GM21717 (cell line): Measurements from ENCODE around the gene VSTM2B.

ENCODE experiments used
- ATAC-seq: cut with Tn5 transposase; IDR thresholded peaks from one replicate; pipeline ENCODE4 v1.9.1; 2021; ENCODE audit warnings: mild to moderate bottlenecking, moderate library complexity; ENCODE audit not compliant: unreplicated experiment

The VSTM2B gene

DNA sequence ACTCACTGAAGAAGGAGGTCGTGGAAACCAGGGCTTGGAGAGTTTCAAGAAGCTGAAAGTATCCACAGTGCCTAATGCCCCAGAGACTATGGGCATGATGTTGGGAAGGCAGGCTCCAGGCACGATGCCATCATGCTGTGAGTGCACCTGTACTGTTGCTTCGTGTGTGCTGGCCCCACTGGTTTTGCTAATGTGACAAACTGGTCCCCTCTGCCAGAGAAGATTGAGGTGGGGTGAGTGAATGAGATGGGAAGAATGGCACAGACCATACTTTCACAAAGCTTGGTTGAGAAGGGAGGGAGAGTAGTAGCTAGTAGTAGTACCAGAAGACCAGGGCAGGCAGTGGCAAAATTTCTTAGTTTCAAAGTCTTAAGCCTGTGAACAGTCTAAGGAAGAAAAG lies 61.3 kb downstream of the VSTM2B start:
- ATAC-seq: peak; percentile 19

DNA sequence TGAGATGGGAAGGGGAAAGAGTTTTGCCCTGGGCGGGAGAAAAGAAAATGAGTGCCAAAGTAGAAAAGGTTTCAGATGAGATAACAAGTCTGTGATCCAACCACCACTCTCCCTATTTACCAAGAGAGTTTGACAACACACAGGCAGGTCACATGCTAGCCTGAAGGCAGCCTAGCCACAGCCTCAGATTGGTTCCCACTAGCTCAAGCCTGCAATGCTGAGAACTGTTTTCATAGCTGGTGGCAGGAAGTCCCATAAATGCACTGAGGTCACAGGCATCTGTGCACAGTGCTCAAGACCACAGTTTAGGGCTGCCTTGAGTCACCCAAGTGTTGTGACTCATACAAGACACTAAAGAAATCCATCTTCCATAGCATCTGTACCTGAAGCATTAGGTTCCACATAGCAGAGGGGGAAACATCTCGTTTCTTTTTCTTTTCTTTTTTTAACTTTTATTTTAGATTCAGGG lies 61.8 kb downstream of the VSTM2B start:
- ATAC-seq: peak; percentile 72

DNA sequence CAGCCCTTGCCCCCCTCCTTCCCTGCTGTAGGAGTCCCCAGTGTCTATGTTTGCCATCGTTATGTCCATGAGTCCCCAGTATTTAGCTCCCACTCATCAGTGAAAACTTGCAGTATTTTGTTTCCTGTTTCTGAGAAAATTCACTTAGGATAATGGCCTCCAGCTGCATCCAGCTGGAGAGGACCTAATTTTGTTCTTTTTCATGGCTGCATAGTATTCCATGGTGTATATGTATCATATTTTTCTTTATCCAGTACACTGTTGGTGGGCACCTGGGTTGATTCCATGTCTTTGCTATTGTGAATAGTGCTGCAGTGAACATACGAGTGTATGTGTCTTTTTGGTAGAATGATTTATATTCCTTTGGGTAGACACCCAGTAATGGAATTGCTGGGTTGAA lies 62.3 kb downstream of the VSTM2B start:
- ATAC-seq: no peak

DNA sequence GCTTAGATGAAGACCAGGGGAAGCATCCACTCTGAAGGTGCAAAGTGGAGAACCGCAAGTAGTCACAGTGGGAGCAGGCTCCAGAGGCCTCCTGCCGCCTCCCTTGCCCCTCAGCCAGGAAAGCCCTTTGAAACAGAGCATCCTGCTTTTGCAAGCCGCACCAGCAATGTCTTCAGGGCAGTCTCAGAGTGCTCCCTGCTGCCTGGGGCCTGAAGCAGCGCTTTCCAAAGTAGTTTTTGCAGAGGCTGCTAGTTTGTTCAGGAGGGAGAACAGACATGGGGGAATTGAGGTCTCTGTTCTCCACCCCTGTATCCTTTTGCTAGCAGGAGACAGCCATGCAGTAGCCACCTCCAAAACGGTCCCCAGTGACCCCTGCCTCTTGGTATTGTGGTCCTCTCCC lies 64.5 kb downstream of the VSTM2B start:
- ATAC-seq: no peak

DNA sequence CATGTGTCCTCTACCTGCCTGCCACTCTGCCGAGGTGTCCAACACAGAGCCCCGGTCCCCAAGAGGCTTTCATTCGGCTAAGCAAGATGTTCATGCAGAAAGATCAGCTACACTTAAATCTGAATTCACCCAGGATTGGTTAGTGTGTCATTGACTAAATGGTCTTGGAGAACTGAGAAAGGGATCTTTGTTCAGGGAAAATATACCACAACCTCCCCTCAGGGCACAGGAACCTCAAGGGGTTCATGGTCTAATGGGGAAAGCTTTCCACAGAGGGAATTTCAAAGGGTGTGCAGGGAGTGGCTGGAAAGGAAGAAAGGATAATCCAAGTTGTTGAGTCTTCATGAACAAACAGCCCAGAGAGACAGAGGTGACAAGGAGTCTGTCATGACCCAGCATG lies 65.9 kb downstream of the VSTM2B start:
- no peak for ATAC-seq

DNA sequence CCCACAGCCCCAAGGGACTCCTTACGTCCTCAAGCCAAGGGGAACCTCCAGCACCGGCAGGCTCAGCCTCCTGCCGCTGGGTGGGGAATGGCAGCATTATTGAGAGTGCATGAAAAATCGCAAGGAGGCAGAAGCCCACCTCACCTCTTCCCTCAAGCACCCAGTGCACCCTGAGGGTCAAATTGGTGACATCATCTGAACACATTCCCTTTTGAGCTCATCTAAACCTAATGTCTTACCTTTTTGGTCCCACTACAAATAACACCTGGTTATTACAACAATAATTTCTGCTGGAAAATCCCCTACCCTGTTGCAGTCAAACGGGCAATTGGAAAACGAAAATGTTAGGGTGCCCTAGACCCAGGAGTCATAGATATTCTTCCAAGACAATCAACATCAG lies 68.1 kb downstream of the VSTM2B start:
- ATAC-seq: no peak

DNA sequence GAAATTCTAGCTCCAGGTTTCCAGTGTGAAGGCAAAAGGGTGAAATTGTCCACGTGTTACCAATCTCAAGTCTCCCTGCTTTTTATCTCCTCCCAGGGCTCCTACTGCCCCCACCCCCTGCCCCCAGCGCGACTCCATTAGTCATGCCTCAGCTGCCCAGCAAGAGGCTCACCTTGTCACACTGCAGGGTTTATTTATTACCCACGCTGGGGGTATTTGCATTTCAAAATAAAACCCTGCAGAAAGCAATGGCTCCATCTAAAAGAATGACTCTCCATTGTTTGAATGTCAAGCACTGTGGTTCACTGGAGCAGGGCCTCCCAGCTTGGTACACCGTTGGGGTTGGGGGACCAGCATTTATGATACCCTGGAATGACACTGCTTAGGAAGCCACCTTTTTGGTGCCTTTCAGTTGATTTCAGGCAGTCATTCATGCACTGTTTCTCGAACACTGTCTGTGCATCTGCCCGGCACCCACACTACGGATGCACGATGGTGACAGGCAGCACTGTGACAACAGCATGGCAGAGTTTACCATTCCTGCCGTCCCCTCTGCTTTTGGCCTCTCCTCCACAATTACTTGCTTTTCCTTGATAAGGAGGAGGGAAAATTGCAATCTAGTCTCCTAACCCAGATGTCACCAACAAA lies 70.4 kb downstream of the VSTM2B start:
- no peak for ATAC-seq

DNA sequence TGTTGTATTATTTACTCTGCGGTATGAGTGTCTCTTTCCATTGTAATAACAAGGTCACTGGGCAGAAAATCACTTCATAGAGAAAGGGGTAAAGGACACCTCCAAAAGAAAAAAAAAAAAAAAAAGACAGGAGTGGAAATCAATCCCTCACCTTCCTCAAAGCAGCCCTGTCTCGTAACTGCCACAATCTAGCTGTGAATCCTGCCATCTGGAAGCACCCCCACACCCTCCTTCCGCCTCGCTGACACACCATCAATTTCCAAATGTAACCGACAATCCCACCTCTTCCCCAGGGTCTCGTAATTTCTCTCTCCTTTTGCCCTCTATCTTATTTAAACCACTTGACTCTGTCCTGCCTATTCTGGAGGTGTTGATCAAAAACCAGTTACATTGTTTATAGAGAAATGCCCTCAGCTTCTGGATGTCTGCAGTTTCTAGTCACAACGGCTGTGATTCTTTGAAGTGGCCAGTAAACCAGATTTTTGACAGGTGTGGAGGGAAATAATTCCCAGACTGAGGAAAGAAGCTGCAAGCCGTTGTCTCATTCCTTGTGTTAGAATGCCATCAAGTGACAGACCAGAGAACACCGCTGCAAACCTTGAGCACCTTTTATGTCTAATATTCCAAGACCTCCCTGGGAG lies 71.2 kb downstream of the VSTM2B start:
- no peak for ATAC-seq

DNA sequence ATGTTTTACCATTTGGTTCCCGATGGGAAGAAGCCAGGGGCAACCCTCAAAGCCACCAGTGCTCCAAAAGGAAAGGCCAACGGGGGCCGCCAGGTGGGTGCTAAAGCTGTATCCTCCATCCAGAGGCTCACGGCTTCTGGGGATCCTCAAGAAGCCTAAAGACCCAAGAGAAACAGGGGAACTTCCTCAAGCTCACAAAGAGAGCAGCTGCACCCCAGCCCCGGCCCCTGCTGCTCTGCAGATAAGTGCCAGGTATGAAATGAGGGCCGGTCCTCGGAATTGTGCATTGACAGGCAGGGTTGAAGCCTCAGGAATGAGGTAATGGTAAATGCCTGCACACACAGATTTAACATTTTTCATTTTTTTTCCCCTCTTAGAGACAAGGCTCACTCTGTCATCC lies 72.2 kb downstream of the VSTM2B start:
- no peak for ATAC-seq

DNA sequence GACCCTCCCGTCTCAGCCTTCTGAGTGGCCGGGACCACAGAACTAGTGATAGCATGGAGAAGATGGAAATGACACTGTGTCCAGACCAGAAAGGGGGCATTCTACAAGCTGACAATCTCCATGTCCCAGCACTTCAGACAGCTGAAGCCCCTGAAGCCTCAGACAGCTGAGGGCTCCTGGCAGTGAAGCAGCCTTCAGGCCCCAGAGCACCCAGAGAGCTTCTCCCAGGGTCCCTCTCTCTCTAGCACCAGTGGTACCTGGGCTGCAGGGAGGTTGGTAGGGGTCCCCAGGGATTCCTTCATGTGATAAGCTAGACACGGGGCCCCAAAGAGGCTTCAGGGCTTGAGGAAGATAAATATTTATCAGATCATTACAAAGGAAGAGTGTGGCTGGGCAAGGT lies 72.7 kb downstream of the VSTM2B start:
- no peak for ATAC-seq

DNA sequence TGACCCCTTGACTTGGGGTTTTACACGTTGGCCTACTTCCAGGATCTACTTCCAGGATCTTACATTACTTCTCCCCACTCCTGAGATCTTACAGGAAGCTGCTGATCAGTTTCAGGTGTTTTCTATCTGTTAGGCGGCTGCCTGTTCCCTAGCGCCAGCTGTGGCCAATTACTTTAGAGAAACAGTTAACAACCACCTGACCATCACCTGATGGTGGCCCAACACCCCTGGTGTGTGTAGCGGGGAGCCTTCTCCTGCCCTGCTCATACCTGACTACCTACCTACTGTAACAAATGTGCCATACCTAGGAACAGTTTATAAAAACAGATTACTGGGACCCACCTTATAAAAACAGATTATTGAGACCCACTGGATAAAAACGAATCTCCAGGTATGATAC lies 77.5 kb downstream of the VSTM2B start:
- no peak for ATAC-seq

DNA sequence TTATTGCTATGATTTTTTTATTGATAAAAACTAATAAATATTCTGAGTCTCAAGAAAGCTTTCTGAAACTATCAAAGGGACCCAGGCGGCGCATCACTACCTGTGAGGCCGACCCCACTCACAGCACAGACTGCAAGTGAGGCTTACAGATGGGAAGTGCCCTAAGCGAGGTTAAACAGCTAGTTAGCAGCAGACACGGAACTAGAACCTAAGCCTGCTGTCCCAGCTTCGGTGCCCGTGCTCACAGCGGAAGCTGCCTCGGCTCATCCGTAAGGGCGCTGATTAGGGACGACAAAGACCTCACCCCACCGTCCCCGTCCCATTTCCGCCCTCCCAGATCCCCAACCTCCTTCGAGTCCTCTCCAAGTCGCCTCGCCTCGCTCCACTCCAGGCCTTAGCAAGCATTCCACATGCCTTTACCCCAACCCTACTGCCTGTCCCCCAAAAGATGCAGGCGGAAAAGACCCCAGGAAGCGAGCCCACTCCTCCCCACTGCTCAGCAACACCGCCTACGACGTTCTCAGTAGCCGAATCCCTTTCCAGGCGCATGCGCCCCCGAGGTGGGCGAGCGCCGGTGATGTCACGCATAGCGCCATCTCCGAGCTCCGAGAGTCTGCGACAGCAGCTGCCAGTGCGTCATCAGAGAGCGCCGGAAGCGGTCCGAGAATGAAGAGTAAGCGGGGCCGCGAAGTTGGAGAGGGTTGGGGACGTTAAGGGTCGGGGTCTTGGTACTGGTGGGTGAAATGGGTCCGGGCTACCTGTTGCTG lies 80.0 kb downstream of the VSTM2B start, which contains the start of gene POP4:
Gene POP4 (plus strand): TSS at position 631 of the 767 bp plus-strand sequence. CDS start 36 bp downstream, at position 667.
- ATAC-seq: peak; percentile 78

DNA sequence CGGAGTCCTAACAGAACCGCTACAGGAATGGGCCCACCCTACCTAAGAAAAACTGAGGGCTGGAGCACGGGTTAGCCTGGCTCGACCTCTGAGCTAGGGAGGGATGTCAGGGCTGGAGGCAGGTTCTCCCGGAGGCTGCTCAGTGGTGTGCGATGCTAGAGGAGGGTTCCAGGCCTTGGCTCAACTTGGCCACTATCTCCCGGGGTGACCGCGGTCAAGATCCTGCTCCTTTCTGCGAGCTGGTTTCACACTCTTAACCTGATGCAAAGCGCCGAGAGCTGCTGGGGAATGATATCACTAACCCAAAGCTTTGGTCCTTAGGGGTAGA lies 80.6 kb downstream of the VSTM2B start:
- peak; percentile 13 for ATAC-seq

DNA sequence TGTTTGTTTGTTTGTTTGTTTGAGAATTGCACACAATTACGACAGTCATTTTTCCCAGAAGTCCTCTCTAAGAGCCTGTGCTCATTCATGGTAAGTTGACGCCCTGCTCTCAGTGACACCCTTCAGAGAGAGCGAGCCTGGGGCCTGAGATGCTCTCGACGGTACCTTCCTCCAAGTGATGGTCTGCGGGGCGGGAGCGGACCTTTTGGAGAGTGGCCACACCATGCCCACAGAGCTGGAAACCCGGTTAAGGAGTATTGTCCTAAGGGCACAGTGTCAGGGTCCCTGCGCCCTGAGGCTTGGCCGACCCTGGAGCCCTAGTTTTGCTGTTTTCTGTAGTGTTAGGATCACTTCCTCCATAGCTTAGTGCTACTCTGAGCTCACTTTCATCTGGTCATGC lies 83.8 kb downstream of the VSTM2B start:
- ATAC-seq: no peak

DNA sequence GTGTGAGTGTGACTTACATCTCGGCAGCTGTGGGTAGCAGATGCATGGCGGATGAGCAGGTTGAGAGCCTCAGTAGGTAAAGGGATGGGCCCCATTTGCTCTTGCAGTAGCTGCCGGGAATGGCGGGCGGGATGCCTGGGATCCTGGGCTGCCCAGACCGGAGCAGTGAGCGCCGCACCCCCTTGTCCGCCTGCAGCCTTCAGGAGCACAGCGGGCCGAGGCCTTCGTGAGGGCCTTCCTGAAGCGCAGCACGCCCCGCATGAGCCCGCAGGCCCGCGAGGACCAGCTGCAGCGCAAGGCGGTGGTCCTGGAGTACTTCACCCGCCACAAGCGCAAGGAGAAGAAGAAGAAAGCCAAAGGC lies 84.4 kb downstream of the VSTM2B start:
- ATAC-seq: no peak

DNA sequence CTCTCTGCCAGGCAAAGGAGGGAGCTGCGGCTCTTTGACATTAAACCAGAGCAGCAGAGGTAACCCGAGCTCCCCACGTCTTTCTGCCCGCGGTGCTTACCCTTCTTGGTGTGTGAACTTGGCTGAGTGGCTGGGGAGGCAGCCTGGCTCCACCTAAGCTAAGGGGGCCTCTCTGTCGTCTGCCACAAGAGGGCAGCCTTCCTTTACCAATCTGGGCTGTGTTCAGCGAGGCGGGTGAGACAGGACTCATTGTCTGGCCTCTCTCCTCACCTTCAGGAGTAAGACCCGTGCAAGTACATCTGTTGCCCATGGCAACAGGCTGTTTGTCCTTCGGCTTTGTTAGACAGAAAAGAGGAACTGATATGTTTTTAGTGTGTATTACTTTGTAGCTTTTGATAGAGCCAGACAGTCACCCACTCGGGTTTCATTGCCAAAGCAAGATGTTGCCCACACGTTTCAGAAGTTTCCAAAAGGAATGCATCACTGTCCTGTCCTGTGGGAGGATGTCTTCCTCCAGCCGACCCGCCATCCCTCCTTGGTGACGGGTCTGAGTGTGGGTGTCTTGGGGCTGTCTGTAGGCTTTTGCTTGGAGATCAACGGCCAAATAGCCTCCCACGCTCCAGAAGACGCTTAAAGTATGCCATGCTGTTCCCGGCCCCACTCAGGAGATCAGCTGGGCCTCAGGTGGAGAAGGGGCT lies 84.9 kb downstream of the VSTM2B start:
- peak; percentile 53 for ATAC-seq

DNA sequence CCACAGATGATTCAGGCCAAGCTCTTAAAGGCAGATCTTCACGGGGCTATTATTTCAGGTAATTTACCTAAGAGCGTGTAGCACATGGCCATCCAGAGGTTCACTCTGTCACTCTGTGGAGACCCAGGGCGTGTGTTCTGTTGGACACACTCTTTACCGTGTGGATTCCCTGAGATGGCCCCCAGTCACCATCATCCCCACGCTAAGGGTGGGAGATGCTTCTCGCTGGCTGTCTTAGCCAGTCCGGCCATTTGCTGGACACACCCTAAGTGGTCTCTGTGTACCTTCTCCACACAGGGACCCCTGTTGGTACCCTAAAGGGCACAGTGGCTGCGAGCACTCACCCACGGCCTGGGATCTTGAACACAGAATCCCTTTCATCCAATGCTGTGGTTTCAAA lies 86.3 kb downstream of the VSTM2B start:
- no peak for ATAC-seq

DNA sequence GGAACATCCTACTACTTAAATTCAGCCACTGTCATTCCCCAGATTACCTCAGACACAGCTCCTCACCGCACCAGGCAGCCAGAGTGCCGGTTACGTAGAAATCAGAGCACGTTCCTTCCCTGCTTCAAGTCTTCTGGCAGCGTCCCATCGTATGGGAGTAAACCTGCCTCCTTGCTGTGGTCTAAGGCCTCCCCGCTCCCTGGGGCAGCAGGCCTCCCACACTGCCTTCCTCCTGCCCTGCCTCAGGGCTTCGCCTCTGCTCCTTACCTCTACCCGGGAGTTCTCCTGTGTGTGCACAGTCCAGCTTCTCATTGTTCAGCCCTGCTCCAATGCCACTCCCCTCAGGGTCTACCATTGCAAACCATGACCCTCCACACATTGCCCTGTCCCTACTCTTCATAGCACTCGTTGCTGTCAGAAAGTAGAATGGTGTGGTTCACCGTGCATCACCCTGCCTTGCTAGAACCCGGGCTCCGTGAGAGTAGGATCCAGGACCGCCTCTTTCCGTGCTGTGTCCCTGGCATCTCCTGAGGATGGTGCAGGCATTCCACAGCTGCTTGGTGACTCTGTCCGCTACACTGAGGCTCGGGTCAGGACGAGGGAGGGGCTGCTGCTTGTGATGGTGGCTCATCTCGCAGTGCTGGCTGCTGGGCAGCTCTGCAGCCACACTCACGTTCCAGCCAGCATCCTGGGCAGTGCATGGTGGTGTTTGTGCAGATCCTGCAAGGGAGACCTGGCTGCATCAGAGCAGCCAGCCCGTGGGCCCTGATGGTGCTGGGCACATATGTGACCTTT lies 87.2 kb downstream of the VSTM2B start:
- ATAC-seq: no peak

DNA sequence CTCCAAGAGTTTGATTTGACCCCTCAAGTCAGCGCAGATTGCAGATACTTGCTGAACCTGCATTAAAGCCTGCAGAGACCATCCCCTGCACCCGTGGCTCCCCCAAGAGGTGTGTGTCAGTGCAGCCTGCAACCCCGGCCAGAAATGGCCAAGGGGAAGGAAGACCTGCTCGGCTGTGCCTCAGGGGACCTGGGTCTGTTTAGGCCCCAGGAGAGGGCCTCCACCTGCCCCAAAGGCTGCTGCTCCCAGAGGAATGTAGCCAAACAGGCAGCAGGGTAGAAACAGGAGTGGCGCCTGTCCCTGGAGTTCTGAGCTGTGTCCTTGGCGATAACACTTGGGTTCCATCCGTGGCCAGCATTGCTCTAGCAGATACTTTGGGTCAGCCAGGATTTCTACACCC lies 88.3 kb downstream of the VSTM2B start:
- ATAC-seq: no peak
